Upper lobe of left lung (tissue), 6 donors: ENCODE results near the gene GRIA1. TPM values are rescaled to one million over a fixed set of nuclear protein-coding genes. Genes with fewer than 3 reads are reported as not detected.

Experiments
- ATAC-seq, 2 donors: fragments of 200-7000 bp; cut with Tn5 transposase; one replicate each; pipeline ENCODE4 v1.9.1; 2022; ENCODE audit warnings: mild to moderate bottlenecking in 2 of 2, moderate library complexity in 2 of 2; ENCODE audit not compliant: low FRiP score in 2 of 2
- DNase-seq, 2 donors: peaks; one replicate each; pipeline ENCODE4 v3.0.0-alpha.2; 2019 to 2020
- H3K27ac ChIP-seq, 4 donors: fragments of 200-600 bp; sonication (generic); one replicate each; pipeline ENCODE4 v1.5.1; 2016 to 2019
- H3K27me3 ChIP-seq, 4 donors: fragments of 200-600 bp; sonication (generic); one replicate each; pipeline ENCODE4 v1.5.1; 2017 to 2019
- H3K36me3 ChIP-seq, 4 donors: fragments of 200-600 bp; sonication (generic); one replicate each; pipeline ENCODE4 v1.5.1; 2016 to 2019
- H3K4me1 ChIP-seq, 4 donors: fragments of 200-600 bp; sonication (generic); one replicate each; pipeline ENCODE4 v1.5.1; 2018 to 2019
- H3K4me3 ChIP-seq, 4 donors: fragments of 200-600 bp; sonication (generic); one replicate each; pipeline ENCODE4 v1.5.1; 2017 to 2019; ENCODE audit warnings: mild to moderate bottlenecking in 2 of 4, moderate library complexity in 1 of 4
- H3K9me3 ChIP-seq, 4 donors: fragments of 200-600 bp; sonication (generic); one replicate each; pipeline ENCODE4 v1.5.1; 2018 to 2019
- CTCF ChIP-seq, 6 experiments: fragments of 450-650 bp in 4 of 6; fragments of 200-600 bp in 2 of 6; sonication (generic) in 2 of 6; IDR thresholded peaks; one replicate each; pipeline ENCODE4 v1.5.1; 2016 to 2019; ENCODE audit warnings: antibody characterized with exemption in 6 of 6
- EP300 ChIP-seq, 4 donors: sonication (generic); formaldehyde crosslinking; IDR thresholded peaks; one replicate each; pipeline ENCODE4 v1.5.1; 2017; ENCODE audit warnings: antibody characterized with exemption in 4 of 4, control low read depth in 2 of 4
- POLR2A ChIP-seq, 4 donors: fragments of 450-650 bp; IDR thresholded peaks; one replicate each; pipeline ENCODE4 v1.5.1; 2016 to 2017; ENCODE audit warnings: antibody characterized with exemption in 4 of 4, mild to moderate bottlenecking in 2 of 4
- POLR2AphosphoS5 ChIP-seq, 2 donors: sonication (generic); formaldehyde crosslinking; IDR thresholded peaks; one replicate each; pipeline ENCODE4 v1.5.1; 2017; ENCODE audit warnings: antibody characterized with exemption in 2 of 2
- WGBS, 2 donors: methylation state at CpG; one replicate each; pipeline ENCODE4 v1.1.5; 2017 to 2018; 5-methylcytosine and 5-hydroxymethylcytosine counted together
- total RNA-seq, 6 donors: library from RNA; depleted of rRNA in 4 of 6; stranded (reverse); fragments of >200 nt in 4 of 6; gene quantifications; one replicate each; pipeline versions ENCODE4 v1.1.0 to v1.2.1, GENCODE V29; 2016 to 2021
- donor health status: DM: no; HTN: no; CAD: no; lungs with moderate emphysema.
- donor health status: DM: no; HTN: yes; CAD: no; lungs with severe emphysema.

The GRIA1 gene
- total RNA-seq, 6 donors from 2014 or later = 4.3 to 17.8 (median 9.3) TPM

GRCh38 chr5:153641183-153641688 is 150.8 kb downstream of the GRIA1 start:
- no peak for DNase-seq
- 39 to 42% methylated on average over 4 of the region's 4 CpGs for WGBS, 2 donors
- Histone ChIP-seq H3K27me3 (no peaks in the 10 kb centered on the region), H3K4me1 (no peaks in the 10 kb centered on the region), H3K27ac (no peak overlapping the region), H3K9me3 (no peaks in the 10 kb centered on the region), H3K36me3 (no peaks in the 10 kb centered on the region), H3K4me3 (no peak overlapping the region)
- TF ChIP-seq EP300 (IDR thresholded peaks at IDR 0.05) (no peak), POLR2AphosphoS5 (IDR thresholded peaks at IDR 0.05) (no peak)
- ATAC-seq = peak in 1 of 2 donors; percentile 10

GRCh38 chr5:153654504-153655200 is 164.2 kb downstream of the GRIA1 start:
- no peaks in the 10 kb centered on the region for H3K36me3 ChIP-seq
- no peaks in the 10 kb centered on the region for H3K27me3 ChIP-seq
- H3K9me3 ChIP-seq = no peaks in the 10 kb centered on the region
- no peak overlapping the region for H3K27ac ChIP-seq
- H3K4me3 ChIP-seq = no peak overlapping the region
- no peaks in the 10 kb centered on the region for H3K4me1 ChIP-seq
- 84 to 85% methylated on average over 3 of the region's 3 CpGs for whole genome bisulfite sequencing, 2 donors
- TF ChIP-seq POLR2A (IDR thresholded peaks at IDR 0.05) (no peak), CTCF (IDR thresholded peaks at IDR 0.05) (no peak), POLR2AphosphoS5 (IDR thresholded peaks at IDR 0.05) (no peak), EP300 (IDR thresholded peaks at IDR 0.05) (no peak)
- DNase-seq (no peak), ATAC-seq (no peak)

GRCh38 chr5:153655201-153655510 is 164.7 kb downstream of the GRIA1 start:
- TF ChIP-seq EP300 (IDR thresholded peaks at IDR 0.05) (no peak), POLR2A (IDR thresholded peaks at IDR 0.05) (no peak), POLR2AphosphoS5 (IDR thresholded peaks at IDR 0.05) (no peak), CTCF (IDR thresholded peaks at IDR 0.05) (no peak)
- no peak for ATAC-seq
- Histone ChIP-seq H3K36me3 (no peaks in the 10 kb centered on the region), H3K4me1 (no peaks in the 10 kb centered on the region), H3K27ac (no peak overlapping the region), H3K9me3 (no peaks in the 10 kb centered on the region), H3K4me3 (no peak overlapping the region), H3K27me3 (no peaks in the 10 kb centered on the region)
- 78 to 80% methylated on average over 3 of the region's 3 CpGs for WGBS, 2 donors
- DNase-seq = no peak

GRCh38 chr5:153658149-153658548 is 167.7 kb downstream of the GRIA1 start:
- ATAC-seq (no peak), DNase-seq (no peak)
- Histone ChIP-seq H3K9me3 (no peaks in the 10 kb centered on the region), H3K27ac (no peak overlapping the region), H3K36me3 (no peaks in the 10 kb centered on the region), H3K27me3 (no peaks in the 10 kb centered on the region), H3K4me1 (no peaks in the 10 kb centered on the region), H3K4me3 (no peak overlapping the region)
- 70 to 85% methylated on average over 1 of the region's 1 CpG for WGBS, 2 donors
- no peak for TF ChIP-seq EP300 (IDR thresholded peaks at IDR 0.05)
- TF ChIP-seq CTCF (IDR thresholded peaks at IDR 0.05) = no peak
- TF ChIP-seq POLR2A (IDR thresholded peaks at IDR 0.05) = no peak

GRCh38 chr5:153658606-153659005 is 168.1 kb downstream of the GRIA1 start:
- ATAC-seq (no peak), DNase-seq (no peak)
- WGBS, 2 donors = 52 to 69% methylated on average over 5 of the region's 5 CpGs
- Histone ChIP-seq H3K4me1 (no peaks in the 10 kb centered on the region), H3K27me3 (no peaks in the 10 kb centered on the region), H3K9me3 (no peaks in the 10 kb centered on the region), H3K36me3 (no peaks in the 10 kb centered on the region), H3K4me3 (no peak overlapping the region), H3K27ac (no peak overlapping the region)
- TF ChIP-seq CTCF (IDR thresholded peaks at IDR 0.05) (no peak), POLR2A (IDR thresholded peaks at IDR 0.05) (no peak), EP300 (IDR thresholded peaks at IDR 0.05) (no peak), POLR2AphosphoS5 (IDR thresholded peaks at IDR 0.05) (no peak)
